SK-N-SH (cell line): ENCODE data around the gene SLC13A3. TPM values are rescaled to one million over a fixed set of nuclear protein-coding genes. Genes with fewer than 3 reads are reported as not detected.

ENCODE experiments used
- CTCF ChIA-PET: fragments of 300-600, 350-600 bp; formaldehyde crosslinking; extraction: SDS; loops from one replicate; lab custom pipeline; 2021; lab: Yijun Ruan, JAX
- POLR2A ChIA-PET: fragments of 350-600 bp; sonication (Branson Sonifier 250); formaldehyde crosslinking; extraction: SDS; loops from one replicate; lab custom pipeline; 2020; ENCODE audit warnings: antibody characterized with exemption, inconsistent platforms; lab: Yijun Ruan, JAX
- DNase-seq: peaks from one replicate; pipeline ENCODE4 v3.0.0; 2012
- H2AFZ ChIP-seq: fragments of 200-600 bp; sonication (generic); 2 replicates; pipeline ENCODE4 v1.8.1; 2016; ENCODE audit warnings: antibody characterized with exemption, mild to moderate bottlenecking, low read depth
- H3F3A ChIP-seq: fragments of 200-600 bp; sonication (generic); replicated peaks from 2 replicates; pipeline ENCODE3; 2016; ENCODE audit warnings: antibody characterized with exemption, mild to moderate bottlenecking; ENCODE audit not compliant: insufficient read depth
- H3K27ac ChIP-seq, 2 experiments: fragments of 200-500 bp in 1 of 2; fragments of 200-600 bp in 1 of 2; sonication (Bioruptor generic) in 1 of 2; sonication (generic), shearing (Covaris generic) in 1 of 2; 2 replicates each; pipeline versions ENCODE4 v1.5.1 to v1.6.1; 2014 to 2016; ENCODE audit warnings: low read depth in 2 of 2, inconsistent platforms in 1 of 2, low read length in 1 of 2, mild to moderate bottlenecking in 1 of 2, mixed read lengths in 1 of 2
- H3K27me3 ChIP-seq: fragments of 200-600 bp; sonication (generic), shearing (Covaris generic); 2 replicates; pipeline ENCODE4 v1.6.1; 2016; ENCODE audit warnings: mixed run types; ENCODE audit not compliant: insufficient read depth
- H3K36me3 ChIP-seq, 2 experiments: fragments of 200-500 bp in 1 of 2; fragments of 200-600 bp in 1 of 2; sonication (Bioruptor generic) in 1 of 2; sonication (generic) in 1 of 2; replicated peaks in 1 of 2; 2 replicates each; pipeline versions ENCODE3 to v1.5.1; 2014 to 2016; ENCODE audit warnings: low read length in 1 of 2, mild to moderate bottlenecking in 1 of 2; ENCODE audit not compliant: insufficient read depth in 2 of 2, control insufficient read depth in 1 of 2
- H3K4me1 ChIP-seq, 2 experiments: fragments of 200-500 bp in 1 of 2; fragments of 200-600 bp in 1 of 2; sonication (Bioruptor generic) in 1 of 2; sonication (generic), shearing (Covaris generic) in 1 of 2; 2 replicates each; pipeline versions ENCODE4 v1.5.1 to v1.6.1; 2014 to 2016; ENCODE audit warnings: low read depth in 1 of 2, low read length in 1 of 2, mixed run types in 1 of 2; ENCODE audit not compliant: insufficient read depth in 2 of 2, control insufficient read depth in 1 of 2
- H3K4me2 ChIP-seq: fragments of 200-600 bp; sonication (generic), shearing (Covaris generic); 2 replicates; pipeline ENCODE4 v1.6.1; 2017; ENCODE audit warnings: mixed run types
- H3K4me3 ChIP-seq, 2 experiments: fragments of 200-500 bp in 1 of 2; fragments of 200-600 bp in 1 of 2; sonication (Bioruptor generic) in 1 of 2; sonication (generic), shearing (Covaris generic) in 1 of 2; 2 replicates each; pipeline versions ENCODE4 v1.5.1 to v1.8.1; 2014 to 2016; ENCODE audit warnings: low read depth in 2 of 2, inconsistent platforms in 1 of 2, low read length in 1 of 2, mild to moderate bottlenecking in 1 of 2, mixed read lengths in 1 of 2, moderate library complexity in 1 of 2
- H3K79me2 ChIP-seq: fragments of 200-600 bp; sonication (generic); 2 replicates; pipeline ENCODE4 v1.8.1; 2017; ENCODE audit warnings: mild to moderate bottlenecking; ENCODE audit not compliant: insufficient read depth
- H3K9ac ChIP-seq: fragments of 200-600 bp; sonication (generic); 2 replicates; pipeline ENCODE4 v1.6.1; 2017; ENCODE audit warnings: mixed run types
- H3K9me2 ChIP-seq: fragments of 200-600 bp; sonication (generic); 2 replicates; pipeline ENCODE4 v1.6.1; 2017; ENCODE audit warnings: mixed run types
- H3K9me3 ChIP-seq: fragments of 200-600 bp; sonication (generic); 2 replicates; pipeline ENCODE4 v1.6.1; 2017; ENCODE audit warnings: mixed run types, mild to moderate bottlenecking, moderate library complexity
- H4K20me1 ChIP-seq: fragments of 200-600 bp; sonication (generic); 2 replicates; pipeline ENCODE4 v1.6.1; 2017; ENCODE audit warnings: mild to moderate bottlenecking, mixed run types; ENCODE audit not compliant: insufficient read depth
- CTCF ChIP-seq: fragments of 200-600 bp; sonication (generic); IDR thresholded peaks from 2 replicates; pipeline ENCODE4 v1.6.1; 2017; ENCODE audit warnings: antibody characterized with exemption, mild to moderate bottlenecking, moderate library complexity
- EZH2phosphoT487 ChIP-seq: fragments of 200-600 bp; sonication (generic); IDR thresholded peaks from 2 replicates; pipeline ENCODE4 v1.6.1; 2017; ENCODE audit warnings: low read depth, mixed run types, mild to moderate bottlenecking, antibody characterized with exemption, moderate library complexity, borderline replicate concordance
- FOSL2 ChIP-seq: IDR thresholded peaks from 2 replicates; pipeline ENCODE4 v1.4.0; 2012; ENCODE audit warnings: low read depth, mild to moderate bottlenecking, moderate library complexity, borderline replicate concordance
- FOXJ3 ChIP-seq: sonication (generic); formaldehyde crosslinking; IDR thresholded peaks from 2 replicates; pipeline ENCODE4 v1.5.1; 2020; ENCODE audit warnings: mild to moderate bottlenecking, missing genetic modification reagents
- GABPA ChIP-seq: IDR thresholded peaks from 2 replicates; pipeline ENCODE4 v1.4.0; 2012; ENCODE audit warnings: low read depth, mild to moderate bottlenecking
- JUND ChIP-seq: IDR thresholded peaks from 2 replicates; pipeline ENCODE4 v1.4.0; 2012
- NFIC ChIP-seq: IDR thresholded peaks from 2 replicates; pipeline ENCODE4 v1.4.0; 2012; ENCODE audit warnings: borderline replicate concordance
- NRF1 ChIP-seq: IDR thresholded peaks from 2 replicates; pipeline ENCODE4 v1.6.1; 2012; ENCODE audit warnings: low read depth, mild to moderate bottlenecking, low read length
- PBX3 ChIP-seq: IDR thresholded peaks from 2 replicates; pipeline ENCODE4; 2012
- POLR2AphosphoS5 ChIP-seq: IDR thresholded peaks from 2 replicates; pipeline ENCODE4 v1.6.1; 2012; ENCODE audit warnings: low read depth, low read length
- RAD21 ChIP-seq: IDR thresholded peaks from 2 replicates; pipeline ENCODE4 v1.6.1; 2012; ENCODE audit warnings: mild to moderate bottlenecking, low read length
- RCOR1 ChIP-seq: fragments of 150-350 bp; IDR thresholded peaks from 2 replicates; pipeline ENCODE4 v1.6.1; 2017; ENCODE audit warnings: antibody characterized with exemption, low read length
- RXRA ChIP-seq: IDR thresholded peaks from 2 replicates; pipeline ENCODE4 v1.4.0; 2012; ENCODE audit warnings: low read depth, mild to moderate bottlenecking, borderline replicate concordance
- SIN3A ChIP-seq: IDR thresholded peaks from 2 replicates; pipeline ENCODE4 v1.6.1; 2012; ENCODE audit warnings: low read depth, mild to moderate bottlenecking, low read length, moderate library complexity, borderline replicate concordance
- TEAD4 ChIP-seq: IDR thresholded peaks from 2 replicates; pipeline ENCODE4 v1.4.0; 2012; ENCODE audit warnings: mild to moderate bottlenecking, borderline replicate concordance; ENCODE audit not compliant: insufficient read depth
- USF2 ChIP-seq: fragments of 150-350 bp; IDR thresholded peaks from 2 replicates; pipeline ENCODE4 v1.6.1; 2017; ENCODE audit warnings: antibody characterized with exemption, low read length, low read depth, borderline replicate concordance
- YY1 ChIP-seq: IDR thresholded peaks from 2 replicates; pipeline ENCODE4 v1.4.0; 2012; ENCODE audit warnings: low read depth, mild to moderate bottlenecking
- WGBS: methylation state at CpG from one replicate; pipeline ENCODE4 v1.1.6; 2017; ENCODE audit warnings: low lambda C conversion rate; 5-methylcytosine and 5-hydroxymethylcytosine counted together
- polyA plus RNA-seq, 3 experiments: library from polyadenylated mRNA; depleted of rRNA; stranded (reverse); fragments of >200 nt; gene quantifications; 2 replicates each; pipeline ENCODE4 v1.2.3, GENCODE V29; 2012

Gene SLC13A3
- polyA plus RNA-seq, 1 of the 3 experiments (the other 2 are of a cell fraction), result 0.10 TPM

- no peaks in the 10 kb centered on the region for H3K9me3 ChIP-seq
- no peaks in the 10 kb centered on the region for H3K36me3 ChIP-seq
- 21% methylated on average over 3 of the region's 4 CpGs for WGBS
- TF ChIP-seq CTCF (no peak), FOSL2 (no peak), JUND (no peak), RCOR1 (no peak)
- H3K4me2 ChIP-seq, result no peak overlapping the region
- POLR2A ChIA-PET, result no interaction called here
- H4K20me1 ChIP-seq, result no peaks in the 10 kb centered on the region
- no peak overlapping the region for H3K27ac ChIP-seq
- H3K9ac ChIP-seq, result no peak overlapping the region
- H3K27me3 ChIP-seq, result no peaks in the 10 kb centered on the region
- H3K9me2 ChIP-seq, result no peaks in the 10 kb centered on the region
- no peak overlapping the region for H2AFZ ChIP-seq
- H3K79me2 ChIP-seq, result no peaks in the 10 kb centered on the region
- no peaks in the 10 kb centered on the region for H3K4me1 ChIP-seq
- DNase-seq, result no peak
- H3F3A ChIP-seq, result no peaks in the 10 kb centered on the region
- CTCF ChIA-PET, result no interaction called here
- no peak overlapping the region for H3K4me3 ChIP-seq
Observed at GRCh38 chr20:46627234-46627633, 24.0 kb downstream of the SLC13A3 start.

GRCh38 chr20:46626758-46627157 lies 24.5 kb downstream of the SLC13A3 start:
- CTCF ChIA-PET, result interaction anchor here (1.0 kb wide), 1 partner anchor 120 kb away, joined by 3 read pairs; no protein-coding TSS in a partner anchor
- Histone ChIP-seq H3K79me2 (no peaks in the 10 kb centered on the region), H3K9me2 (no peaks in the 10 kb centered on the region), H3K4me1 (no peaks in the 10 kb centered on the region), H3K27me3 (no peaks in the 10 kb centered on the region), H3K4me2 (no peak overlapping the region), H3K36me3 (no peaks in the 10 kb centered on the region), H2AFZ (no peak overlapping the region), H3K27ac (no peak overlapping the region), H3F3A (no peaks in the 10 kb centered on the region), H3K9me3 (no peaks in the 10 kb centered on the region), H4K20me1 (no peaks in the 10 kb centered on the region), H3K4me3 (no peak overlapping the region), H3K9ac (no peak overlapping the region)
- no peak for DNase-seq
- POLR2A ChIA-PET, result no interaction called here
- WGBS, result 12% methylated on average over 4 of the region's 4 CpGs
- TF ChIP-seq RAD21 (no peak), PBX3 (no peak)

GRCh38 chr20:46625875-46626373 lies 25.3 kb downstream of the SLC13A3 start:
- Histone ChIP-seq H4K20me1 (no peaks in the 10 kb centered on the region), H3K4me3 (no peak overlapping the region), H3K9ac (no peak overlapping the region), H2AFZ (no peak overlapping the region), H3K9me3 (no peaks in the 10 kb centered on the region), H3K27ac (no peak overlapping the region), H3K4me2 (no peak overlapping the region), H3K27me3 (no peaks in the 10 kb centered on the region), H3K9me2 (no peaks in the 10 kb centered on the region), H3K79me2 (no peaks in the 10 kb centered on the region), H3K4me1 (no peaks in the 10 kb centered on the region), H3K36me3 (no peaks in the 10 kb centered on the region), H3F3A (no peaks in the 10 kb centered on the region)
- no peak for TF ChIP-seq YY1
- TF ChIP-seq FOXJ3 (CRISPR knock-in tag), result no peak
- TF ChIP-seq USF2, result no peak
- no peak for TF ChIP-seq EZH2phosphoT487
- no peak for TF ChIP-seq POLR2AphosphoS5
- TF ChIP-seq NRF1, result no peak
- no peak for TF ChIP-seq GABPA
- no peak for TF ChIP-seq TEAD4
- no peak for TF ChIP-seq RXRA
- no peak for TF ChIP-seq NFIC
- no peak for TF ChIP-seq SIN3A
- ChIA-PET CTCF (interaction anchor here (1.0 kb wide), 1 partner anchor 121 kb away, joined by 3 read pairs; no protein-coding TSS in a partner anchor), POLR2A (no interaction called here)
- 32% methylated on average over 1 of the region's 1 CpG for WGBS
- no peak for DNase-seq
